OCI-LY1 (cell line): Measurements from ENCODE around the gene RNF115.
"Not testable (repeated sequence)": the region's sequence is repeated elsewhere in the genome, so short reads cannot be mapped to it uniquely, and the experiment has no call there.

Experiments used
- H2AFZ ChIP-seq: fragments of 200-600 bp; sonication (generic), shearing (Covaris generic); 2 replicates; pipeline ENCODE4 v1.6.0; 2014; ENCODE audit warnings: antibody characterized with exemption, mild to moderate bottlenecking, low read length
- H3F3A ChIP-seq: fragments of 200-600 bp; sonication (generic), shearing (Covaris generic); 2 replicates; pipeline ENCODE4 v1.6.0; 2014; ENCODE audit warnings: mild to moderate bottlenecking, antibody characterized with exemption, low read length, moderate library complexity; ENCODE audit not compliant: insufficient read depth
- H3K27ac ChIP-seq: fragments of 200-600 bp; sonication (generic); 2 replicates; pipeline ENCODE4 v1.5.1; 2014; ENCODE audit warnings: low read length, mixed run types, mild to moderate bottlenecking, low read depth; ENCODE audit not compliant: poor library complexity, severe bottlenecking
- H3K27me3 ChIP-seq: fragments of 200-600 bp; sonication (generic); 2 replicates; pipeline ENCODE4 v1.6.0; 2014; ENCODE audit warnings: antibody characterized with exemption, mild to moderate bottlenecking, low read length, moderate library complexity; ENCODE audit not compliant: insufficient read depth
- H3K36me3 ChIP-seq: fragments of 200-600 bp; sonication (generic); 2 replicates; pipeline ENCODE4 v1.6.1; 2014; ENCODE audit warnings: mild to moderate bottlenecking, antibody characterized with exemption, low read length, moderate library complexity, mixed read lengths; ENCODE audit not compliant: insufficient read depth
- H3K4me1 ChIP-seq: fragments of 200-600 bp; sonication (generic); 2 replicates; pipeline ENCODE4 v1.5.1; 2014; ENCODE audit warnings: mild to moderate bottlenecking, low read length, moderate library complexity; ENCODE audit not compliant: insufficient read depth, severe bottlenecking
- H3K4me2 ChIP-seq: fragments of 200-600 bp; sonication (generic), shearing (Covaris generic); 2 replicates; pipeline ENCODE4 v1.6.1; 2014; ENCODE audit warnings: low read length
- H3K4me3 ChIP-seq: fragments of 200-600 bp; sonication (generic); 2 replicates; pipeline ENCODE4 v1.5.1; 2014; ENCODE audit warnings: low read length, low read depth, mild to moderate bottlenecking, mixed read lengths; ENCODE audit not compliant: poor library complexity, severe bottlenecking
- H3K79me2 ChIP-seq: fragments of 200-600 bp; shearing (Covaris generic); 2 replicates; pipeline ENCODE4 v1.6.1; 2016; ENCODE audit warnings: mixed run types, low read length, mixed read lengths; ENCODE audit not compliant: insufficient read depth
- H3K9ac ChIP-seq: fragments of 200-600 bp; sonication (generic), shearing (Covaris generic); 2 replicates; pipeline ENCODE4 v1.6.1; 2014; ENCODE audit warnings: mild to moderate bottlenecking, low read length, mixed read lengths
- H3K9me2 ChIP-seq: fragments of 200-600 bp; sonication (generic), shearing (Covaris generic); 2 replicates; pipeline ENCODE4 v1.6.1; 2014; ENCODE audit warnings: low read depth, mild to moderate bottlenecking, low read length, mixed read lengths
- H3K9me3 ChIP-seq: fragments of 200-600 bp; shearing (Covaris generic); 2 replicates; pipeline ENCODE4 v1.6.1; 2014; ENCODE audit warnings: low read length, mixed read lengths
- H4K20me1 ChIP-seq: fragments of 200-600 bp; sonication (generic), shearing (Covaris generic); 2 replicates; pipeline ENCODE4 v1.6.0; 2016; ENCODE audit warnings: mild to moderate bottlenecking, low read length; ENCODE audit not compliant: insufficient read depth
- CTCF ChIP-seq: fragments of 200-600 bp; sonication (generic), shearing (Covaris generic); IDR thresholded peaks from 2 replicates; pipeline ENCODE4 v1.5.1; 2017; ENCODE audit warnings: mild to moderate bottlenecking, antibody characterized with exemption, low read length, moderate library complexity, mixed read lengths
- EZH2 ChIP-seq: fragments of 200-600 bp; sonication (generic), shearing (Covaris generic); IDR thresholded peaks from 2 replicates; pipeline ENCODE4 v1.8.0; 2017; ENCODE audit warnings: borderline replicate concordance, mixed run types, mild to moderate bottlenecking, antibody characterized with exemption, low read length, moderate library complexity, mixed read lengths

RNF115 gene

GRCh38 chr1:145773423-145773822, 50.5 kb downstream of the RNF115 start:
- Histone ChIP-seq H3K36me3 (peaks cover 25% of the 10 kb centered on the region), H2AFZ (no peak overlapping the region), H3F3A (no peaks in the 10 kb centered on the region), H4K20me1 (no peaks in the 10 kb centered on the region), H3K27ac (no peak overlapping the region), H3K4me3 (no peak overlapping the region), H3K79me2 (no peaks in the 10 kb centered on the region), H3K9me2 (no peaks in the 10 kb centered on the region), H3K9ac (no peak overlapping the region), H3K27me3 (no peaks in the 10 kb centered on the region), H3K4me2 (no peak overlapping the region), H3K4me1 (no peaks in the 10 kb centered on the region), H3K9me3 (no peaks in the 10 kb centered on the region)
- no peak for TF ChIP-seq CTCF
- no peak for TF ChIP-seq EZH2

GRCh38 chr1:145771056-145771455, 52.8 kb downstream of the RNF115 start:
- H3K9ac ChIP-seq: no peak overlapping the region
- no peak overlapping the region for H3K4me2 ChIP-seq
- no peaks in the 10 kb centered on the region for H3K9me3 ChIP-seq
- peaks cover 28% of the 10 kb centered on the region for H3K36me3 ChIP-seq
- H3F3A ChIP-seq: no peaks in the 10 kb centered on the region
- H3K4me1 ChIP-seq: no peaks in the 10 kb centered on the region
- TF ChIP-seq CTCF (no peak), EZH2 (no peak)
- no peaks in the 10 kb centered on the region for H3K79me2 ChIP-seq
- no peak overlapping the region for H3K27ac ChIP-seq
- no peak overlapping the region for H3K4me3 ChIP-seq
- H2AFZ ChIP-seq: no peak overlapping the region
- no peaks in the 10 kb centered on the region for H4K20me1 ChIP-seq
- no peaks in the 10 kb centered on the region for H3K27me3 ChIP-seq
- H3K9me2 ChIP-seq: no peaks in the 10 kb centered on the region

DNA sequence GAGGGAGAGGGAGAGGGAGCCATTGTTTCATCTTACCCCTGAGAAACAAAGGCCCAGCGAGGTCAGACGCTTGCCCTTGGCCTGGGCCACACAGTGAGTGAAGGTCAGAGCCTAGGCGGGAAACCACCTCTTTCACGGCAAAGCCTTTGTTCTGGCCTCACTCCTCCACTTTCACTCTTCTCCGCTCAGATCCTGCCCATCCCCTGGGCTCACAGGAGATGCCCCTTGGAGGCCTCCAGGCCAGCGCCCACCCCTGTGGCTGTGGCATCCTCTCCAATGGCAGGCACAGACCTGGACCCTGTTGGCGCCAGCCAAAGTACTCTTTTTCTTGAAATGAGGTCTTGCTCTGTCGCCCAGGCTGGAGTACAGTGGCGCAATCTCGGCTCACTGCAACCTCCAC, 55.9 kb downstream of the RNF115 start:
- H2AFZ ChIP-seq, H3K4me2 ChIP-seq, H3K9me2 ChIP-seq, H3K27me3 ChIP-seq, H3K4me1 ChIP-seq, H3K4me3 ChIP-seq, H3F3A ChIP-seq, H3K9ac ChIP-seq, H3K79me2 ChIP-seq, H3K27ac ChIP-seq, H4K20me1 ChIP-seq, H3K9me3 ChIP-seq: not testable (repeated sequence)
- H3K36me3 ChIP-seq: peaks cover 31% of the 10 kb centered on the region

DNA sequence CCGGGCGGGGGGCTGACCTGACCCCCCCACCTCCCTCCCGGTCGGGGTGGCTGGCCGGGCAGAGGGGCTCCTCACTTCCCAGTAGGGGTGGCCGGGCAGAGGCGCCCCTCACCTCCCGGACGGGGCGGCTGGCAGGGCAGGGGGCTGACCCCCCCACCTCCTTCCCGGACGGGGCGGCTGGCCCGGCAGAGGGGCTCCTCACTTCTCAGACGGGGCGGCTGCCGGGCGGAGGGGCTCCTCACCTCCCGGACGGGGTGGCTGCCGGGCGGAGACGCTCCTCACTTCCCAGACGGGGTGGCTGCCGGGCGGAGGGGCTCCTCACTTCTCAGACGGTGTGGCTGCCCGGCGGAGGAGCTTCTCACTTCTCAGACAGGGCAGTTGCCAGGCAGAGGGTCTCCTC, 57.0 kb downstream of the RNF115 start:
- not testable (repeated sequence) for H3K4me3 ChIP-seq, H3K9ac ChIP-seq
- H3K36me3 ChIP-seq: peaks cover 39% of the 10 kb centered on the region

GRCh38 chr1:145765585-145766360, 58.1 kb downstream of the RNF115 start:
- H3K9ac ChIP-seq, H3F3A ChIP-seq, H3K27ac ChIP-seq, H3K4me1 ChIP-seq, H3K9me2 ChIP-seq, H3K4me3 ChIP-seq, H4K20me1 ChIP-seq, H3K27me3 ChIP-seq, H3K9me3 ChIP-seq, H3K79me2 ChIP-seq, H2AFZ ChIP-seq, H3K4me2 ChIP-seq: not testable (repeated sequence)
- peaks cover 39% of the 10 kb centered on the region for H3K36me3 ChIP-seq

More for the DNA sequence above, 57.0 kb downstream of the RNF115 start:
- H3K4me2 ChIP-seq, H3K27me3 ChIP-seq, H3K27ac ChIP-seq, H3K9me2 ChIP-seq, H4K20me1 ChIP-seq, H2AFZ ChIP-seq, H3K79me2 ChIP-seq, H3K9me3 ChIP-seq, H3K4me1 ChIP-seq, H3F3A ChIP-seq: not testable (repeated sequence)

DNA sequence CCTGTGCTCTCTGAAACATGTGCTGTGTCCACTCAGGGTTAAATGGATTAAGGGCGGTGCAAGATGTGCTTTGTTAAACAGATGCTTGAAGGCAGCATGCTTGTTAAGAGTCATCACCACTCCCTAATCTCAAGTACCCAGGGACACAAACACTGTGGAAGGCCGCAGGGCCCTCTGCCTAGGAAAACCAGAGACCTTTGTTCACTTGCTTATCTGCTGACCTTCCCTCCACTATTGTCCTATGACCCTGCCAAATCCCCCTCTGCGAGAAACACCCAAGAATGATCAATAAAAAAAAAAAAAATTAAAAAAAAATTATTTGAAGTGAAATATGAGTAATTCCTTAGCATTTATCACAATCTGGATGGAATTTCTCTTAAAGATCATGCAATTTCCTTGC, 58.8 kb downstream of the RNF115 start:
- not testable (repeated sequence) for H3K4me3 ChIP-seq, H3K79me2 ChIP-seq, H3K27ac ChIP-seq, H3F3A ChIP-seq, H3K4me2 ChIP-seq, H3K9me3 ChIP-seq, H4K20me1 ChIP-seq, H3K4me1 ChIP-seq, H3K9me2 ChIP-seq, H2AFZ ChIP-seq, H3K9ac ChIP-seq, H3K27me3 ChIP-seq
- peaks cover 40% of the 10 kb centered on the region for H3K36me3 ChIP-seq
